HG03103 (cell line): Measurements from ENCODE around the gene TSPYL2.

ENCODE experiments used
- ATAC-seq: cut with Tn5 transposase; IDR thresholded peaks from one replicate; pipeline ENCODE4 v1.9.1; 2021; ENCODE audit warnings: low read depth; ENCODE audit not compliant: unreplicated experiment

The TSPYL2 gene

GRCh38 chrX:53078943-53079342, 3.2 kb upstream of the TSPYL2 start:
- ATAC-seq, result no peak

- no peak for ATAC-seq
Measured at GRCh38 chrX:53080628-53081580, 1.3 kb upstream of the TSPYL2 start.

GRCh38 chrX:53082773-53083616, 828 bp downstream of the TSPYL2 start:
- ATAC-seq, result no peak

- ATAC-seq, result no peak
Measured at GRCh38 chrX:53084043-53084570, 1.9 kb downstream of the TSPYL2 start.

- no peak for ATAC-seq
Measured at GRCh38 chrX:53084863-53085262, 2.7 kb downstream of the TSPYL2 start.

- ATAC-seq, result no peak
Measured at GRCh38 chrX:53085661-53086229, 3.6 kb downstream of the TSPYL2 start.

- no peak for ATAC-seq
Measured at GRCh38 chrX:53086464-53086863, 4.3 kb downstream of the TSPYL2 start.

GRCh38 chrX:53087388-53087831, 5.2 kb downstream of the TSPYL2 start:
- no peak for ATAC-seq

- ATAC-seq, result no peak
Measured at GRCh38 chrX:53088136-53088974, 6.2 kb downstream of the TSPYL2 start.

- no peak for ATAC-seq
Measured at GRCh38 chrX:53089224-53089842, 7.2 kb downstream of the TSPYL2 start.

GRCh38 chrX:53089925-53090324, 7.8 kb downstream of the TSPYL2 start:
- ATAC-seq, result no peak

- ATAC-seq, result no peak
Measured at GRCh38 chrX:53091354-53091753, 9.2 kb downstream of the TSPYL2 start.

GRCh38 chrX:53093177-53093655, 11.0 kb downstream of the TSPYL2 start:
- ATAC-seq, result no peak

GRCh38 chrX:53093748-53094581, 11.8 kb downstream of the TSPYL2 start, which contains the start of gene KANTR:
TSS of gene KANTR (plus strand) at chrX:53094142. CDS start at chrX:53124273, 30,131 bp downstream.
- ATAC-seq, result no peak

- no peak for ATAC-seq
Measured at GRCh38 chrX:53094582-53094905, 12.4 kb downstream of the TSPYL2 start.

GRCh38 chrX:53095796-53096195, 13.6 kb downstream of the TSPYL2 start:
- no peak for ATAC-seq

- ATAC-seq, result no peak
Measured at GRCh38 chrX:53114864-53115549, 32.8 kb downstream of the TSPYL2 start.

GRCh38 chrX:53115550-53115874, 33.3 kb downstream of the TSPYL2 start:
- ATAC-seq, result no peak
